CD14-positive monocyte (primary cell): ENCODE results near the gene PLXDC1. TPM values are rescaled to one million over a fixed set of nuclear protein-coding genes. Genes with fewer than 3 reads are reported as not detected.
A peak's percentile ranks its signal among the peaks of the same experiment; 100 is the strongest.

Source experiments
- DNase-seq, 3 donors: peaks; one replicate each; pipeline ENCODE4 v3.0.0-alpha.2; 2011 to 2022
- H2AFZ ChIP-seq: 2 replicates; pipeline ENCODE4 v1.6.0; 2012; ENCODE audit warnings: mild to moderate bottlenecking, low read depth, low read length, inconsistent platforms; ENCODE audit not compliant: insufficient read depth, poor library complexity, severe bottlenecking
- H3K27ac ChIP-seq, 2 donors: 1 replicate in 1 of 2; 2 replicates in 1 of 2; pipeline ENCODE4 v1.5.1; 2012 to 2013; ENCODE audit warnings: low read length in 2 of 2, control low read depth in 1 of 2, inconsistent platforms in 1 of 2, low read depth in 1 of 2, mild to moderate bottlenecking in 1 of 2
- H3K27me3 ChIP-seq, 2 donors: one replicate each; pipeline versions ENCODE4 v1.6.0 to v1.6.1; 2011 to 2013; ENCODE audit warnings: low read length in 2 of 2; ENCODE audit not compliant: control insufficient read depth in 2 of 2, insufficient read depth in 2 of 2
- H3K36me3 ChIP-seq, 2 donors: replicated peaks in 1 of 2; 1 replicate in 1 of 2; 2 replicates in 1 of 2; pipeline versions ENCODE4 v1.5.1 to v1.6.1; 2012 to 2013; ENCODE audit warnings: low read length in 2 of 2, control low read depth in 1 of 2, inconsistent platforms in 1 of 2, mild to moderate bottlenecking in 1 of 2; ENCODE audit not compliant: insufficient read depth in 2 of 2, control insufficient read depth in 1 of 2
- H3K4me1 ChIP-seq, 2 donors: 1 replicate in 1 of 2; 2 replicates in 1 of 2; pipeline versions ENCODE4 v1.5.1 to v1.6.1; 2012 to 2013; ENCODE audit warnings: low read length in 2 of 2, control low read depth in 1 of 2, inconsistent platforms in 1 of 2, mild to moderate bottlenecking in 1 of 2, moderate library complexity in 1 of 2; ENCODE audit not compliant: insufficient read depth in 2 of 2, control insufficient read depth in 1 of 2
- H3K4me2 ChIP-seq: replicated peaks from 2 replicates; pipeline ENCODE3; 2012; ENCODE audit warnings: low read length, moderate library complexity, mild to moderate bottlenecking; ENCODE audit not compliant: poor library complexity, severe bottlenecking; ENCODE audit errors: extremely low read depth
- H3K4me3 ChIP-seq, 3 experiments: fragments of 200-600 bp in 1 of 3; sonication (generic) in 1 of 3; replicated peaks in 1 of 3; 1 replicate in 2 of 3; 2 replicates in 1 of 3; pipeline ENCODE4 v1.5.1; 2011 to 2013; ENCODE audit warnings: low read length in 3 of 3, mild to moderate bottlenecking in 3 of 3, control low read depth in 2 of 3, low read depth in 2 of 3, inconsistent platforms in 1 of 3, moderate library complexity in 1 of 3
- H3K79me2 ChIP-seq: 2 replicates; pipeline ENCODE4 v1.6.0; 2012; ENCODE audit warnings: mild to moderate bottlenecking, control low read depth, inconsistent platforms, low read length, moderate library complexity; ENCODE audit not compliant: insufficient read depth
- H3K9ac ChIP-seq: 2 replicates; pipeline ENCODE4 v1.6.0; 2017; ENCODE audit warnings: low read length, mild to moderate bottlenecking; ENCODE audit not compliant: insufficient read depth, poor library complexity, severe bottlenecking
- H3K9me3 ChIP-seq, 2 donors: replicated peaks in 1 of 2; 1 replicate in 1 of 2; 2 replicates in 1 of 2; pipeline versions ENCODE4 v1.5.1 to v1.6.1; 2012 to 2013; ENCODE audit warnings: low read length in 2 of 2, control low read depth in 1 of 2; ENCODE audit not compliant: control insufficient read depth in 1 of 2, insufficient read depth in 1 of 2
- H4K20me1 ChIP-seq: 2 replicates; pipeline ENCODE4 v1.6.0; 2012; ENCODE audit warnings: mild to moderate bottlenecking, low read length, control low read depth, moderate library complexity; ENCODE audit not compliant: insufficient read depth
- H3K27ac Mint-ChIP-seq, 7 donors: one replicate each; pipeline ENCODE4 v1.8.0; 2020; ENCODE audit warnings: mild to moderate bottlenecking in 7 of 7, mixed read lengths in 7 of 7, moderate library complexity in 6 of 7, inconsistent platforms in 2 of 7
- H3K27me3 Mint-ChIP-seq, 3 donors: one replicate each; pipeline ENCODE4 v1.8.0; 2021 to 2022; ENCODE audit warnings: low read depth in 3 of 3, mild to moderate bottlenecking in 3 of 3, mixed read lengths in 3 of 3, moderate library complexity in 3 of 3, inconsistent platforms in 1 of 3
- H3K36me3 Mint-ChIP-seq, 2 donors: one replicate each; pipeline ENCODE4 v1.8.0; 2020; ENCODE audit warnings: mixed read lengths in 2 of 2, inconsistent platforms in 1 of 2, mild to moderate bottlenecking in 1 of 2
- H3K4me1 Mint-ChIP-seq: one replicate; pipeline ENCODE4 v1.8.0; 2020; ENCODE audit warnings: mild to moderate bottlenecking, mixed read lengths
- H3K4me3 Mint-ChIP-seq, 2 donors: one replicate each; pipeline ENCODE4 v1.8.0; 2020; ENCODE audit warnings: mild to moderate bottlenecking in 2 of 2, mixed read lengths in 2 of 2, moderate library complexity in 1 of 2
- H3K9me3 Mint-ChIP-seq, 7 donors: one replicate each; pipeline ENCODE4 v1.8.0; 2020 to 2022; ENCODE audit warnings: mixed read lengths in 7 of 7, mild to moderate bottlenecking in 6 of 7, moderate library complexity in 6 of 7, inconsistent platforms in 2 of 7
- WGBS: methylation state at CpG from one replicate; pipeline ENCODE4 v1.1.5; 2013; ENCODE audit warnings: missing lambda C conversion rate; ENCODE audit not compliant: insufficient coverage; 5-methylcytosine and 5-hydroxymethylcytosine counted together
- intact Hi-C, 2 donors: fragments of 100-400 bp; cut with micrococcal nuclease; formaldehyde crosslinking; loops; one replicate each; pipeline versions ENCODE4 v1.15.0 to v1.15.1; 2023
- polyA plus RNA-seq, 3 donors: library from polyadenylated mRNA; depleted of rRNA in 1 of 3; unstranded in 2 of 3; stranded (reverse) in 1 of 3; fragments of 300-500 nt in 2 of 3; fragments of >200 nt in 1 of 3; fragmentation: Illumina TruSeq in 2 of 3; gene quantifications; 1 replicate in 2 of 3; 2 replicates in 1 of 3; pipeline ENCODE4 v1.2.3, GENCODE V29; 2012 to 2021
- TF ChIP-seq, protein P1 (sequence below): fragments of 200-600 bp; IDR thresholded peaks from one replicate; pipeline ENCODE4 v1.8.0; 2022; ENCODE audit warnings: antibody characterized with exemption, mild to moderate bottlenecking

Gene PLXDC1
- polyA plus RNA-seq, 3 donors: 0.21 TPM; not detected in 2

DNA sequence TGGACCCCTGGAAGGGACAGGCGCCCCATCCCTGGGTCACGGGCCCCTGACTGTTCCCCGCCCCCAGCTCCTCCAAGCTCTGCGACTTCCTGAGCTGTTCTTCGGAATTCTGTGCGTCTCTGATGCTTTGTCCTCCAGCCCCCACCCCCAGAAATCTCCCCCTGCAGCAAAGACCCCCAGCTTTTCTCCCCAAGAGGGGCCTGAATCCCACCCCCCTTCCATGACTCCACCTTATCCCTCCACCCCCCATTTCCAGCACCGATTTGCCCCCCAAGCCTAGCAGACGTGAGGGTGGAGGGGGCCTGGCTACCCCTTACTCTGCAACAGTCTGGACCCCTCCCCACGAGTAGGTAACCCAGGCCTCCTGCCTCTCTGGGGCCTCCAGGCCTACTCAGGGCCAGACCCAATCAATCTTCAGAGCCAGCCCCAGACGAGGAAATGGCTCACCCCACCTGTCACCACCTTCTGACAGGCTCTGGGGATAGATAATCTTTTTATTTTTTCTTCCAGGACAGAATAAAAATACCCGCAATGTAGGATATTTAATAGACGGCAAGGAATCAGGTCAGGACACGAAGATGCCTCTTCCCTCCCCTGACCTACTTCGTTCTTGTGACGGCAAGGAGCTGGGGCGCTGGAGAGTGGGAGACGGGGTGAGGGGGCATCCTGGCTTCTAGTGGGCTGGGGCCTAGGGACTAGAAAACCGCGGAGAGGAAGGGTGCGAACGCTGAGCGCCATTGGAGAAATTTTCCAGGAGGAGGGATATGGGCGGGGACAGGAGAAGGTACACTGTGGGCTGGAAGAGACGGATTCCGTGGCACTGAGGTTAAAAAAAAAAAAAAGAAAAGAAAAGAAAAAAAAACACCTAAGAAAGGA, 744 bp upstream of the PLXDC1 start:
- DNase-seq: no peak
- Histone ChIP-seq H3K4me2 (peak overlapping the region; percentile 85), H3K9me3 (peaks cover 0 to 7% of the 10 kb centered on the region in 2 donors), H3K4me3 (peak overlapping the region in 1 of 3 experiments; percentile 100), H3K27ac (no peak overlapping the region), H2AFZ (peak overlapping the region; percentile 90), H3K9ac (peak overlapping the region; percentile 63), H4K20me1 (no peaks in the 10 kb centered on the region), H3K27me3 (peaks cover 23 to 37% of the 10 kb centered on the region in 2 donors), H3K4me1 (peaks cover 32 to 44% of the 10 kb centered on the region in 2 donors), H3K79me2 (no peaks in the 10 kb centered on the region), H3K36me3 (no peaks in the 10 kb centered on the region)
- peaks cover 37% of the 10 kb centered on the region for H3K4me1 Mint-ChIP-seq
- H3K27ac Mint-ChIP-seq: peak overlapping the region in 2 of 7 donors; percentile 45 to 94
- TF ChIP-seq, protein P1, sequence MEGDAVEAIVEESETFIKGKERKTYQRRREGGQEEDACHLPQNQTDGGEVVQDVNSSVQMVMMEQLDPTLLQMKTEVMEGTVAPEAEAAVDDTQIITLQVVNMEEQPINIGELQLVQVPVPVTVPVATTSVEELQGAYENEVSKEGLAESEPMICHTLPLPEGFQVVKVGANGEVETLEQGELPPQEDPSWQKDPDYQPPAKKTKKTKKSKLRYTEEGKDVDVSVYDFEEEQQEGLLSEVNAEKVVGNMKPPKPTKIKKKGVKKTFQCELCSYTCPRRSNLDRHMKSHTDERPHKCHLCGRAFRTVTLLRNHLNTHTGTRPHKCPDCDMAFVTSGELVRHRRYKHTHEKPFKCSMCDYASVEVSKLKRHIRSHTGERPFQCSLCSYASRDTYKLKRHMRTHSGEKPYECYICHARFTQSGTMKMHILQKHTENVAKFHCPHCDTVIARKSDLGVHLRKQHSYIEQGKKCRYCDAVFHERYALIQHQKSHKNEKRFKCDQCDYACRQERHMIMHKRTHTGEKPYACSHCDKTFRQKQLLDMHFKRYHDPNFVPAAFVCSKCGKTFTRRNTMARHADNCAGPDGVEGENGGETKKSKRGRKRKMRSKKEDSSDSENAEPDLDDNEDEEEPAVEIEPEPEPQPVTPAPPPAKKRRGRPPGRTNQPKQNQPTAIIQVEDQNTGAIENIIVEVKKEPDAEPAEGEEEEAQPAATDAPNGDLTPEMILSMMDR: no peak
- peak overlapping the region; percentile 99 to 100 for H3K4me3 Mint-ChIP-seq
- peaks cover 43 to 50% (median 49%) of the 10 kb centered on the region in 3 donors for H3K27me3 Mint-ChIP-seq
- 6% methylated on average over 6 of the region's 25 CpGs for WGBS
- peaks cover 3 to 11% of the 10 kb centered on the region in 2 donors for H3K36me3 Mint-ChIP-seq
- H3K9me3 Mint-ChIP-seq: peaks cover 0 to 17% (median 9%) of the 10 kb centered on the region in 7 donors
- intact Hi-C loops: loop anchor here (5.0 to 10.0 kb wide), 3 partner anchors 170 to 277 kb away; partner anchors contain the start of genes FBXO47 (in 1 of the 2) and LASP1 (in 1 of the 2)

DNA sequence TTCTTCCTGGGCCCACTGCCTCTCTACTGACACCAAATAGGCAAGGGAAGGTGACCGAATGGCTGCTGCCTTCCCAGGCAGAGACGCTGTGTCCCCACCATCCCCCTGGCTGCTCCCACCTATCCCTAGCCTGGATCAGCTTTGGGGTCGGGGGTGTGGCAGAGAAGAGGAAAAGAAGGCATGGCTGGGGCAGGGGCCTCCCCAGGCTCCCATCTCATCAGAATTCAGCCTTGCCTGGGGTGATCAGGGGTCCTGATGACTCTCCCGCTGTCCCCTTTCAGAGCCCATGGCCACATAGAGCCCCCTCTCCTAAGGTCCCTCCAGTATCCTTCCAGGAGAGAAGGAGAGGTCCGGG, 665 bp downstream of the PLXDC1 start:
- peaks cover 0 to 17% (median 9%) of the 10 kb centered on the region in 7 donors for H3K9me3 Mint-ChIP-seq
- Histone ChIP-seq H3K4me3 (no peak overlapping the region), H3K9ac (no peak overlapping the region), H3K36me3 (no peaks in the 10 kb centered on the region), H3K79me2 (no peaks in the 10 kb centered on the region), H4K20me1 (no peaks in the 10 kb centered on the region), H3K27ac (no peak overlapping the region), H3K4me1 (peaks cover 32 to 44% of the 10 kb centered on the region in 2 donors), H3K27me3 (peaks cover 23 to 37% of the 10 kb centered on the region in 2 donors), H2AFZ (no peak overlapping the region), H3K9me3 (peaks cover 0 to 7% of the 10 kb centered on the region in 2 donors), H3K4me2 (no peak overlapping the region)
- no peak overlapping the region for H3K27ac Mint-ChIP-seq
- H3K4me3 Mint-ChIP-seq: peak overlapping the region; percentile 58 to 81
- TF ChIP-seq, protein P1: no peak
- no peak for DNase-seq
- 40% methylated on average over 1 of the region's 5 CpGs for WGBS
- peaks cover 3 to 8% of the 10 kb centered on the region in 2 donors for H3K36me3 Mint-ChIP-seq
- peaks cover 38% of the 10 kb centered on the region for H3K4me1 Mint-ChIP-seq
- intact Hi-C loops: loop anchor here (5.0 to 10.0 kb wide), 3 partner anchors 168 to 276 kb away; partner anchors contain the start of genes FBXO47 (in 1 of the 2) and LASP1 (in 1 of the 2)
- H3K27me3 Mint-ChIP-seq: peaks cover 43 to 53% (median 52%) of the 10 kb centered on the region in 3 donors
